Ammon's horn (tissue), 1 donor: Measurements from ENCODE around the gene FUT7.

Experiments used
- DNase-seq: peaks from one replicate; pipeline ENCODE4 v3.0.0-alpha.2; 2016; ENCODE audit warnings: low spot score

The FUT7 gene

GRCh38 chr9:137049544-137050449, 17.9 kb upstream of the FUT7 start:
- peak; percentile 74 for DNase-seq

- DNase-seq = peak; percentile 65
Observed at GRCh38 chr9:137048655-137049543, 17.0 kb upstream of the FUT7 start.

GRCh38 chr9:137046088-137046787, 14.3 kb upstream of the FUT7 start, which contains the start of gene NPDC1:
TSS of gene NPDC1 (minus strand) at chr9:137046177. CDS start at chr9:137045989, 188 bp downstream.
- DNase-seq = peak; percentile 75

GRCh38 chr9:137045294-137046087, 13.6 kb upstream of the FUT7 start:
- DNase-seq = no peak

- no peak for DNase-seq
Observed at GRCh38 chr9:137044502-137045177, 12.8 kb upstream of the FUT7 start.

GRCh38 chr9:137044037-137044436, 12.1 kb upstream of the FUT7 start:
- no peak for DNase-seq

GRCh38 chr9:137042751-137043727, 11.2 kb upstream of the FUT7 start:
- no peak for DNase-seq

- DNase-seq = no peak
Observed at GRCh38 chr9:137041124-137041523, 9.2 kb upstream of the FUT7 start.

GRCh38 chr9:137040568-137040967, 8.7 kb upstream of the FUT7 start:
- no peak for DNase-seq

- DNase-seq = no peak
Observed at GRCh38 chr9:137039611-137040366, 7.9 kb upstream of the FUT7 start.

GRCh38 chr9:137038916-137039315, 7.0 kb upstream of the FUT7 start:
- no peak for DNase-seq

- no peak for DNase-seq
Observed at GRCh38 chr9:137037483-137037882, 5.6 kb upstream of the FUT7 start.

- DNase-seq = no peak
Observed at GRCh38 chr9:137037035-137037434, 5.1 kb upstream of the FUT7 start.

GRCh38 chr9:137035937-137036336, 4.0 kb upstream of the FUT7 start:
- no peak for DNase-seq

GRCh38 chr9:137035507-137035834, 3.6 kb upstream of the FUT7 start:
- no peak for DNase-seq

- DNase-seq = peak; percentile 97
Observed at GRCh38 chr9:137034709-137035506, 3.0 kb upstream of the FUT7 start.

- DNase-seq = no peak
Observed at GRCh38 chr9:137034039-137034708, 2.3 kb upstream of the FUT7 start.
